ENCODE results near the gene REN. TPM values are rescaled to one million over a fixed set of nuclear protein-coding genes. Genes with fewer than 3 reads are reported as not detected.

The REN gene
- total RNA-seq, 1 donor from 2014 or later = not detected

- H3K4me3 Mint-ChIP-seq (ENCODE audit: unreplicated experiment) = no peak overlapping the region
- H3K27ac Mint-ChIP-seq (ENCODE audit: unreplicated experiment) = no peak overlapping the region
- TF ChIP-seq, protein P1, sequence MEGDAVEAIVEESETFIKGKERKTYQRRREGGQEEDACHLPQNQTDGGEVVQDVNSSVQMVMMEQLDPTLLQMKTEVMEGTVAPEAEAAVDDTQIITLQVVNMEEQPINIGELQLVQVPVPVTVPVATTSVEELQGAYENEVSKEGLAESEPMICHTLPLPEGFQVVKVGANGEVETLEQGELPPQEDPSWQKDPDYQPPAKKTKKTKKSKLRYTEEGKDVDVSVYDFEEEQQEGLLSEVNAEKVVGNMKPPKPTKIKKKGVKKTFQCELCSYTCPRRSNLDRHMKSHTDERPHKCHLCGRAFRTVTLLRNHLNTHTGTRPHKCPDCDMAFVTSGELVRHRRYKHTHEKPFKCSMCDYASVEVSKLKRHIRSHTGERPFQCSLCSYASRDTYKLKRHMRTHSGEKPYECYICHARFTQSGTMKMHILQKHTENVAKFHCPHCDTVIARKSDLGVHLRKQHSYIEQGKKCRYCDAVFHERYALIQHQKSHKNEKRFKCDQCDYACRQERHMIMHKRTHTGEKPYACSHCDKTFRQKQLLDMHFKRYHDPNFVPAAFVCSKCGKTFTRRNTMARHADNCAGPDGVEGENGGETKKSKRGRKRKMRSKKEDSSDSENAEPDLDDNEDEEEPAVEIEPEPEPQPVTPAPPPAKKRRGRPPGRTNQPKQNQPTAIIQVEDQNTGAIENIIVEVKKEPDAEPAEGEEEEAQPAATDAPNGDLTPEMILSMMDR (IDR thresholded peaks at IDR 0.05; ENCODE audit: insufficient read depth, low read depth, low read length) = no peak
- TF ChIP-seq EZH2 (IDR thresholded peaks at IDR 0.05; ENCODE audit: insufficient read depth, low read length) = no peak
Measured at GRCh38 chr1:204123376-204123775, 42.8 kb downstream of the REN start.

GRCh38 chr1:204121840-204122555 lies 44.1 kb downstream of the REN start:
- no peak overlapping the region for H2AFZ ChIP-seq (ENCODE audit: low read depth, low read length)
- no peaks in the 10 kb centered on the region for H4K20me1 ChIP-seq (ENCODE audit: insufficient read depth, low read length)
- peaks cover 5% of the 10 kb centered on the region for H3K36me3 Mint-ChIP-seq (ENCODE audit: low read depth, unreplicated experiment)
- H3K27ac ChIP-seq (ENCODE audit: low read depth, low read length) = no peak overlapping the region
- FAIRE-seq = no peak
- no peak overlapping the region for H3K9ac ChIP-seq (ENCODE audit: low read length)
- no peaks in the 10 kb centered on the region for H3K27me3 Mint-ChIP-seq (ENCODE audit: low read depth, unreplicated experiment)
- H3K36me3 ChIP-seq (ENCODE audit: insufficient read depth, low read length) = no peaks in the 10 kb centered on the region
- H3K4me1 Mint-ChIP-seq (ENCODE audit: low read depth, unreplicated experiment) = no peaks in the 10 kb centered on the region
- H3K9me3 ChIP-seq (ENCODE audit: insufficient read depth, low read depth, low read length) = no peaks in the 10 kb centered on the region
- H3K4me1 ChIP-seq (ENCODE audit: insufficient read depth, low read length) = peaks cover 2% of the 10 kb centered on the region
- no peak overlapping the region for H3K4me3 Mint-ChIP-seq (ENCODE audit: unreplicated experiment)
- no peaks in the 10 kb centered on the region for H3K27me3 ChIP-seq (ENCODE audit: insufficient read depth, low read length)
- no peak for DNase-seq (ENCODE audit: low read depth)
- TF ChIP-seq, protein P1 (IDR thresholded peaks at IDR 0.05; ENCODE audit: insufficient read depth, low read depth, low read length) = no peak
- no peak for TF ChIP-seq EZH2 (IDR thresholded peaks at IDR 0.05; ENCODE audit: insufficient read depth, low read length)
- no peak overlapping the region for H3K4me3 ChIP-seq (ENCODE audit: insufficient read depth, low read depth, low read length)
- no peaks in the 10 kb centered on the region for H3K79me2 ChIP-seq (ENCODE audit: insufficient read depth, low read length)
- no peak overlapping the region for H3K27ac Mint-ChIP-seq (ENCODE audit: unreplicated experiment)
- no peaks in the 10 kb centered on the region for H3K9me3 Mint-ChIP-seq (ENCODE audit: unreplicated experiment)
- no peak overlapping the region for H3K4me2 ChIP-seq (ENCODE audit: low read length)

More at GRCh38 chr1:204123376-204123775, 42.8 kb downstream of the REN start:
- Histone ChIP-seq H3K27me3 (ENCODE audit: insufficient read depth, low read length) (no peaks in the 10 kb centered on the region), H3K36me3 (ENCODE audit: insufficient read depth, low read length) (no peaks in the 10 kb centered on the region), H3K4me1 (ENCODE audit: insufficient read depth, low read length) (peaks cover 7% of the 10 kb centered on the region), H2AFZ (ENCODE audit: low read depth, low read length) (no peak overlapping the region), H3K9me3 (ENCODE audit: insufficient read depth, low read depth, low read length) (no peaks in the 10 kb centered on the region), H4K20me1 (ENCODE audit: insufficient read depth, low read length) (no peaks in the 10 kb centered on the region), H3K27ac (ENCODE audit: low read depth, low read length) (no peak overlapping the region), H3K4me3 (ENCODE audit: insufficient read depth, low read depth, low read length) (no peak overlapping the region), H3K4me2 (ENCODE audit: low read length) (no peak overlapping the region), H3K79me2 (ENCODE audit: insufficient read depth, low read length) (no peaks in the 10 kb centered on the region), H3K9ac (ENCODE audit: low read length) (no peak overlapping the region)
- H3K9me3 Mint-ChIP-seq (ENCODE audit: unreplicated experiment) = no peaks in the 10 kb centered on the region
- peaks cover 5% of the 10 kb centered on the region for H3K36me3 Mint-ChIP-seq (ENCODE audit: low read depth, unreplicated experiment)
- H3K27me3 Mint-ChIP-seq (ENCODE audit: low read depth, unreplicated experiment) = no peaks in the 10 kb centered on the region
- FAIRE-seq (no peak), DNase-seq (ENCODE audit: low read depth) (no peak)
- H3K4me1 Mint-ChIP-seq (ENCODE audit: low read depth, unreplicated experiment) = peaks cover 4% of the 10 kb centered on the region

DNA sequence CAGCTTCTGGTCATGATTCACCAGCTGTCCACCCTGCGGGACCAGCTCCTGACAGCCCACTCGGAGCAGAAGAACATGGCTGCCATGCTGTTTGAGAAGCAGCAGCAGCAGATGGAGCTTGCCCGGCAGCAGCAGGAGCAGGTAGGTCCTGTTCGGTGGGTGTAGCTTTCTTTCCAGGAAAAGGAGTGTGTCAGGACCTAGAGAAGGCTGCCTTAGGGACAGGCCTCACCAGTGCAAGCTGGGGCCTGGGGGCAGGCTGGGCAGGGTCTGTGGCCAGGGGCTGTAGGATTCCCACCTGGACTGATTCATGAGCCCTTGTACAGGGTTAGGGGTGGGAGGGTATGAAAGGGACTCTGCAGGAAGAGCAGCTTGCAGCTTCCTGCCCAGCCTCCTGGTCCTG lies 49.6 kb downstream of the REN start:
- no peak for TF ChIP-seq EZH2 (IDR thresholded peaks at IDR 0.05; ENCODE audit: insufficient read depth, low read length)
- TF ChIP-seq, protein P1 (IDR thresholded peaks at IDR 0.05; ENCODE audit: insufficient read depth, low read depth, low read length) = no peak
- Mint-ChIP-seq H3K4me3 (ENCODE audit: unreplicated experiment) (no peak overlapping the region), H3K9me3 (ENCODE audit: unreplicated experiment) (no peaks in the 10 kb centered on the region)

More for the DNA sequence above, 49.6 kb downstream of the REN start:
- Histone ChIP-seq H2AFZ (ENCODE audit: low read depth, low read length) (no peak overlapping the region), H3K27me3 (ENCODE audit: insufficient read depth, low read length) (no peaks in the 10 kb centered on the region), H3K9ac (ENCODE audit: low read length) (no peak overlapping the region), H3K36me3 (ENCODE audit: insufficient read depth, low read length) (no peaks in the 10 kb centered on the region), H3K4me3 (ENCODE audit: insufficient read depth, low read depth, low read length) (no peak overlapping the region), H4K20me1 (ENCODE audit: insufficient read depth, low read length) (no peaks in the 10 kb centered on the region), H3K79me2 (ENCODE audit: insufficient read depth, low read length) (no peaks in the 10 kb centered on the region), H3K27ac (ENCODE audit: low read depth, low read length) (no peak overlapping the region), H3K9me3 (ENCODE audit: insufficient read depth, low read depth, low read length) (no peaks in the 10 kb centered on the region), H3K4me2 (ENCODE audit: low read length) (no peak overlapping the region), H3K4me1 (ENCODE audit: insufficient read depth, low read length) (no peaks in the 10 kb centered on the region)
- peaks cover 3% of the 10 kb centered on the region for H3K36me3 Mint-ChIP-seq (ENCODE audit: low read depth, unreplicated experiment)
- H3K27me3 Mint-ChIP-seq (ENCODE audit: low read depth, unreplicated experiment) = no peaks in the 10 kb centered on the region
- DNase-seq (ENCODE audit: low read depth) (no peak), FAIRE-seq (no peak)
- no peak overlapping the region for H3K27ac Mint-ChIP-seq (ENCODE audit: unreplicated experiment)
- no peaks in the 10 kb centered on the region for H3K4me1 Mint-ChIP-seq (ENCODE audit: low read depth, unreplicated experiment)
